GM21576 (cell line): Measurements from ENCODE around the gene KRT14.
"Not testable (repeated sequence)": the region's sequence is repeated elsewhere in the genome, so short reads cannot be mapped to it uniquely, and the experiment has no call there.

Experiments
- ATAC-seq: cut with Tn5 transposase; IDR thresholded peaks from one replicate; pipeline ENCODE4 v1.9.1; 2021; ENCODE audit warnings: mild to moderate bottlenecking, moderate library complexity; ENCODE audit not compliant: unreplicated experiment

KRT14 gene

DNA sequence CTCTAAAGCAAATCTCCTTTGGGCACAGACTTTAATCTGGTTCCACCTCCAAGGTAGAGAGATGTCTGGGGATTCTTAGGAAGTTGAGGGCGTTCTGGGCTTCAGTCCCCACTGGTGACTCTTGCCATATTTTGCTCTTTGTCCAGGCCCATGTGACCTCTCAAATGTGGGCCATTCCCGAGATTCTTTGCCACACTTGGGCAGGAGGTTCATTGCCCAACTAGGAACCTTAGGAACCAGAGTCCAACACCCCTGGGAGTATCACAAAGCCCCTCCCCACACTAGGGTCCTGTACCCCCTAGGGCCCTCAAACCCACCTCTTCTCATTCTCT, 6.5 kb downstream of the KRT14 start:
- no peak for ATAC-seq

DNA sequence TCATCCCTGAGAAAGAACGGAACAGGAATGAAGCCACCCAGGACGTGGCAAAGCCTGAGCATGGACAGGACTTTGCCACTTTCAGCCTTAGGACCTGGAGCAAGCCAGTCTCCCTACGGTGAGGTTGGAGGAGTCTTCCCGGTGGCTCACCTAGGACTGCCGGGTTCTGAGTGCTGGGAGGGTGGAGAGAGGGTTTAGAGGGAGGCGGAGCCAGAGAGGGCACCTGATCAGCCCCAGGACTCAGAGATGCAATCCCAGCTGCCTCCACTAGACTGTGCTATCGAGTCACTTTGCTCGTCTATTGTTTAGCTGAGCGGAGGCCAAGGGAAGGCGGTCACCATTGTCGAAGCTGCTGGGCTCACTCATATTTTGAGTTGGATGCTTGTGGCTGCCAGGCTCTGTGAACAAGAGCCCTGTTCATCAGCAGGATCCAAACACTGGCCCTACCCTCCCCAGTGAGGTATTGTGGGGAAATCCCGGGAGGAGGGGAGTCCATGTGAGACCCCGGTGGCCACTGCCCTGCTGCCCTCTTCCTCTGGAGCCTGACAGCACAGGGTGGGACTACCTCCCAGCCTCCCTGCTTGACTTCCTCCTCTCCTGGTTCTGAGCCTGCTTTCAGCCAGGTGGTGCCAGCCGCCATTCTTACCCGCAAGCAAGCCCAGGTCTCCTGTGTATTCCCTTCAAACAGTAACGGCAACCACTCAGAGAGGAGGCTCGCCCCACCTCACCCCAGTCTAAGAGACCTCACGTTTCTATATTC, 7.0 kb downstream of the KRT14 start:
- no peak for ATAC-seq

- no peak for ATAC-seq
Measured at GRCh38 chr17:41578971-41579370, 7.7 kb downstream of the KRT14 start.

DNA sequence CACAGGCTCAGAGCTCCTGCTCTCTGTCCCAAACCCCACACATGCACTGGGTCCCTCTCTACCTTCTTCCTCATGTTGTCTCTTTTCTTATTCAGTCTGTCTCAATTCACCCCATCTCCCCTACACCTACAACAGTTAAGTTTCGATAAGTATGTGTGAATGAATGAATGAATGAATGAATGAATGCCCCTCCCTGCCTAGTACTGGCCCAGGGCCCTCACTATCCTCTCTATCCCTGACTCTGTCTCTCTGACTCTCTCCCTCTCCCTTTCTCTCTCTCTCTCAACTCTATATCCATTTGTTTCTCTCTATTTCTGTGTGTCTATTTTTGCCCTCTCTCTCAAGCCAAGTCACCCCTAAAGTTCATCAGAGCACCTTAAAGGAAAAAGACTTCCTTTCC, 8.2 kb downstream of the KRT14 start:
- no peak for ATAC-seq

GRCh38 chr17:41576740-41577139, 10.0 kb downstream of the KRT14 start:
- ATAC-seq: not testable (repeated sequence)

GRCh38 chr17:41575336-41575735, 11.4 kb downstream of the KRT14 start:
- no peak for ATAC-seq

- ATAC-seq: no peak
Measured at GRCh38 chr17:41571561-41572434, 14.9 kb downstream of the KRT14 start, which contains the start of gene KRT9. Gene KRT9, minus strand, starts transcription at chr17:41572059. Its CDS starts 67 bp downstream, at chr17:41571992.

DNA sequence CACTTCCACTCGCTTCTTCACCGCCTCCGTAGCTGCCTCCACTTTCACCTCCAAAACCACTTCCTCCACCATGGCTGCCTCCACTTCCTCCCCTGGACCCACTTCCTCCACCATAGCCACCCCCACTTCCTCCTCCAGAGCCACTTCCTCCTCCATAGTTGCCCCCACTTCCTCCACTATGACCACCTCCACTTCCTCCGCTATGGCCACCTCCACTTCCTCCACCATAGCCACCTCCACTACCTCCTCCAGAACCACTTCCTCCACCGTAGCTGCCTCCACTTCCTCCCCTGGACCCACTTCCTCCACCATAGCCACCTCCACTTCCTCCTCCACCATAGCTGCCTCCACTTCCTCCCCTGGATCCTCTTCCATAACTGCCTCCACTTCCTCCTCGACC, 19.4 kb downstream of the KRT14 start:
- no peak for ATAC-seq

DNA sequence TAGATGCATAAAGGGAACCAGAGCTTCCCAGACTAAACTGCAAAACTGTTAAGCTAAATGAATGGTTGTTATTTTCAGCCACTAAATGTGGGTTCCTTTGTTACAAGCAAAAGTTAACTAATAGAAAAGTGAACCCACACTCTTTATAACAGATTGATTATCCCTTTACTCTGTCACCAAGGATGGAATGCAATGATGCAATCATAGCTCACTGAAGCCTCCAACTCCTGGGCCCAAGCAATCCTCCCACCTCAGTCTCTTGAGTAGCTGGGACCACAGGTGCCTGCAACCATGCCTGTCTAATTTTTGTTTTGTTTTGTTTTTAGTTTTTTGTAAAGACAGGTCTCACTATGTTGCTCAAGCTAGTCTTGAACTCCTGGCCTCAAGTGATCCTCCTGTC, 21.4 kb downstream of the KRT14 start:
- no peak for ATAC-seq

DNA sequence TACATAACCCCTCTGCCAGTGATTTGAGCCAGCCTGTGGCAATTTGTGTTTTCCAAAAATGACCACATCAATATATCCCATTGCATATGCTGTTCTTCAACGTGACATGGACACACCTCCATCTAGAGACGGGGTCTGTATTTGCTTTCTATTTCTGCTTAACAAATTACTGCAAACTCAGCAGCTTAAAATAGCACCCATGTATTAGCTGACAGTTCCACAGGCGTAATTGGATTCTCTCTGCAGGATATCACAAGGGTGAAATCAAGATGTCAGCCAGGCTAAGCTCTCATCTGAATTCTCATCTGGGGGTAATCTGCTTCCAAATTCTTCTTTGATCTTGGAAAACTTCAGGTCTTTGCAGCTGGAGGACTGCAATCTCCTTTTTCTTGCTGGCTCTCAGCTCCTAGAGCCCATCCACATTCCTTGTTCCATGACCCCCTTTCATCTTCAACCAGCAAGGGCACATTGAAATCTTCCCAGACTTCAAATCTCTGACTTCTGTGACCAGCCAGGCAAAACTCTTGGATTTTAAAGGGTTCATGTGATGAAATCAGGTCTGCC, 23.0 kb downstream of the KRT14 start:
- no peak for ATAC-seq

- ATAC-seq: no peak
Measured at GRCh38 chr17:41561554-41561953, 25.1 kb downstream of the KRT14 start.

- no peak for ATAC-seq
Measured at GRCh38 chr17:41559548-41559947, 27.1 kb downstream of the KRT14 start.

GRCh38 chr17:41556931-41557330, 29.8 kb downstream of the KRT14 start:
- ATAC-seq: no peak

DNA sequence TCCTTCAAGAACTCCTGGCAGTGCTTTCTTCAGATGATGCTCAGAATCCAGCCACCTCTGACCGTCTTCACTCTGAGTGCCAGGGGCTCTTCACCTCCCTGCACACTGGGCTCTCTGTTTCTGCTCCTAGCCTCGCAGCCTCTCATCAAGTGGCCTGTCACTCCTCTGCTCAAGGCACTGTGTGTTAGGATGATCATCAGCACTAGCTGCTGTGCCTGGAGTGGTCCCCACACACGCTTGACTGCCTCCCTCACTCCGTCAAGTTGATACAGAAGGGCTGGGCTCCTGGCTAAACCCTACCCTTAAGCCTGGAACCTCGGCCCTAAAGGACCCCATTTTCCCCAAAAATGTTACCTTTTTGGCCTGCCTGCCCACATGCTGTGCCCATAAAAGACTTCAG, 30.4 kb downstream of the KRT14 start:
- no peak for ATAC-seq

- ATAC-seq: no peak
Measured at GRCh38 chr17:41555105-41555887, 31.4 kb downstream of the KRT14 start.

DNA sequence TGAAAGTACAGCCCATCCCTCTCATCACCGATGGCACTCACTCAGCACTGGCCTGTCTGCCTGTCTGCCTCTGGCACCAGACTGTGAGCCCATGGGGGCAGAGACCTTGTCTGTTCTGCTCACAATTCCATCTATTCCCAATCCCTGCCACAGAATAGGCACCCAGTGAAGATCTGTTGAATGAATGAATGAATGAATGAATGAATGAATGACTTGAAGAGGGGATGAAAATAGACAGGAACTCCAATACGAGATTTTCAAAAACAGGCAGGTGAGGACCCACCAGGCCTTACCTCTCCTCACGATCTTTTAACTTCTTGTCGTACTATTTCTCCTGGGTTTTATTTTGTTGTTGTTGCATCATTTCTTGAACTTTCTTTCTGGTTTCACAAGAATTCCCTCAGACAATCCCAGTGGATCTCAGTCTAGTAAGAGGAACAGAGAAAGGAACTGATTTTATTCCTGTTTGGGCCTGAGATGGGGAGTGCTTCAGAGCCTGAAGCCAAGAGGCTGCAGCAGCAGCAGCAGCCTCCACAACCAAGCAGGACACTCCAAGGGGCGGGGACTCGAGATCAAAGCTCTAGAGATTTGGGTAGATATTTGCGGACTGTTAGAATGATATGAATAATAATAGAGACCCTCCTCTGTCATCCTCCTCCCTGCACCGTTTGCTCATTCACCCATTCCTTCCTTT, 32.6 kb downstream of the KRT14 start:
- ATAC-seq: no peak

DNA sequence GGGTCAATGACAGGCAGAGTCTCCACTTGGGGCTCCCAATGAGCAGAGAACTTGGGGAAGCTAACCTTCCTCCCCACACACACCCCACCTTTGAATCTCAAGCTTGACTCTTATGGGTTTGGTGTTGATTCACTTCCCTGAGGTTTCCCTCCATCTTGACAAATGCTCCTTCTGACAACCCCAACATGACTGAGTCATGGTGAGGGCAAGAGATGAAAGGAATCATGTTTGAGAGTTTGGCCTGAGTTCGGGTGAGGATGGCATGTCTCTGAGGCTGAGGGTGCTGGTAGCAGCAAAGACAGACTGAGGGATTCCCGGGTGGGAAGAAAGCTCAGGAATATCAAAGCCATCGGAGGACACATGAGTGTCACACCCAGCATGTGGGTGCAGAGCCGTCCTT, 33.5 kb downstream of the KRT14 start:
- ATAC-seq: no peak

DNA sequence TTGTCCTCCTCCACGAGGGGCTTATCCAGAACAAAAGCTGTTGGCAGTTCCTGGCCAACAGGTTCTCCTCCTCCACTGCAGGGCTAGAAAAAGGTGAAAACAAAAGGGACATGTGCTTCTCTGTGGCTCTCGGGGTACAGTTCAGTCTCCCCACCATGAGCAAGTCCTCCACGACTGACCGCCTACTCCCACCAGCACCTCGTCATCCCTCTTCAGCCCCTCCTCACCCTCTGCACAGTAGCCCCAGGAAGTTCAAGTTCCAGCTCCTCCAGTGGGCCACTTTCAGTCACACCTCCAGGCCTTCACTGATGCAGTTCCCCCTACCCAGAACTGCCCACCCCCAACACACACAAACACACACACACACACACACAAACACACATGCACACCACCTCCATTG, 34.2 kb downstream of the KRT14 start:
- no peak for ATAC-seq

DNA sequence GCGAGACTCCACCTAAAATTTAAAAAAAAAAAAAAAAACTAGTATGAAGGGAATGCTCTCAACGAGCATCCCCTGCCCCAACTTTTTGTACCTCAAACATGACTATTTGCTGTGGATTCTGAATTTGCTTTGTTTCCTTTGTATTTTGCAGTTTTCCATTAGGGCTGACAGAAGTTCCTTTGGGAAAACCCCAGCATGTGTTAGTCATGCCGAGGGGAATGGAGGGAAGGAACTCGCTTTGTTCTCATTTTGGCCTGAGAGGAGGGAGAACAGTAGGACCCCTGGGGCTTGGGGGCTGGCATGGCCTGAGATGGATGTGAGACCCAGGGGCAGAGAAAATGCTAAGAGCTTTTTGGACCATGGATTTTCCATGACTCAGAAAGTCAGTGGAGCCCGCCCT, 35.3 kb downstream of the KRT14 start:
- ATAC-seq: no peak

GRCh38 chr17:41549596-41550039, 37.1 kb downstream of the KRT14 start:
- ATAC-seq: no peak
